Body of pancreas (tissue), 4 donors: Measurements from ENCODE around the gene TEAD1. TPM values are rescaled to one million over a fixed set of nuclear protein-coding genes. Genes with fewer than 3 reads are reported as not detected.

ENCODE experiments used
- ATAC-seq: fragments of 150-250 bp; one replicate; pipeline ENCODE4 v1.9.1; 2016
- DNase-seq, 4 donors: peaks; one replicate each; pipeline ENCODE4 v3.0.0-alpha.2; 2019
- H3K27ac ChIP-seq, 4 donors: fragments of 200-600 bp; sonication (generic); 1 replicate in 3 of 4; 2 replicates in 1 of 4; pipeline versions ENCODE4 v1.5.1 to v1.6.1; 2016 to 2019; ENCODE audit warnings: mild to moderate bottlenecking in 1 of 4, mixed read lengths in 1 of 4, moderate library complexity in 1 of 4
- H3K27me3 ChIP-seq, 2 donors: fragments of 200-600 bp; sonication (generic); one replicate each; pipeline ENCODE4 v1.6.0; 2016; ENCODE audit warnings: mild to moderate bottlenecking in 1 of 2
- H3K36me3 ChIP-seq, 2 donors: fragments of 200-600 bp; sonication (generic); replicated peaks in 1 of 2; 2 replicates each; pipeline ENCODE4 v1.5.1; 2016; ENCODE audit warnings: low read depth in 2 of 2; ENCODE audit not compliant: insufficient read depth in 1 of 2
- H3K4me1 ChIP-seq: fragments of 200-600 bp; sonication (generic); one replicate; pipeline ENCODE4 v1.6.0; 2016
- H3K4me3 ChIP-seq, 2 donors: fragments of 200-600 bp; sonication (generic); 1 replicate in 1 of 2; 2 replicates in 1 of 2; pipeline ENCODE4 v1.5.1; 2016 to 2019
- H3K9me3 ChIP-seq, 3 donors: fragments of 200-600 bp; sonication (generic); 1 replicate in 2 of 3; 2 replicates in 1 of 3; pipeline ENCODE4 v1.5.1; 2016
- POLR2A ChIP-seq, 3 donors: fragments of 450-650 bp; IDR thresholded peaks; one replicate each; pipeline ENCODE4 v1.6.1; 2016; ENCODE audit warnings: antibody characterized with exemption in 3 of 3, mild to moderate bottlenecking in 2 of 3
- WGBS, 2 donors: methylation state at CpG; one replicate each; pipeline ENCODE4 v1.1.5; 2017; 5-methylcytosine and 5-hydroxymethylcytosine counted together
- intact Hi-C: fragments of 100-400 bp; cut with DNase I; formaldehyde crosslinking; loops from one replicate; pipeline ENCODE4 v1.15.1; 2023
- total RNA-seq, 2 donors: library from RNA; depleted of rRNA; stranded (reverse); fragments of >200 nt; gene quantifications; one replicate each; pipeline ENCODE4 v1.1.0, GENCODE V29; 2016
- TF ChIP-seq, protein P1 (sequence below), 7 experiments: fragments of 450-650 bp in 4 of 7; fragments of 200-600 bp in 3 of 7; sonication (generic) in 3 of 7; IDR thresholded peaks; one replicate each; pipeline ENCODE4 v1.5.1; 2016 to 2019; ENCODE audit warnings: antibody characterized with exemption in 7 of 7

TEAD1 gene
- total RNA-seq, 2 donors from 2014 or later, result 36.9 to 55.0 TPM

DNA sequence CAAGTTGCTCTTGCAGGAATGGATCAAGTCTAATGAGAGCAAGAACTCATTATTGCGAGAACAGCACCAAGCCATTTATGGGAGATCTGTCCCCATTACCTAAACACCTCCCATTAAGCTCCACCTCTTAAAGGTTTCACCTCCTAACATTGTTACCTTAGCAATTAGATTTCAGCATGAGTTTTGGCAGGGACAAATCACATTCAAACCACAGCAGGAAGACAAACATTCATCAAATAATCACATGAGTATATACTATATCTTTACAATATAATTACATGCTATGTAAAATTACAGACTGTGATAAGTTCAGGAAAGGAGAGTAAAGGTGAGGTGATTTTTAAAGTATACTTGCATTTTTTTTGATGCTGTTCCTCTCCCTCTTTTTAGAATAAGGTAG is 6.6 kb upstream of the TEAD1 start:
- Histone ChIP-seq H3K4me3 (no peak overlapping the region), H3K36me3 (no peaks in the 10 kb centered on the region), H3K27me3 (no peaks in the 10 kb centered on the region), H3K27ac (no peak overlapping the region), H3K4me1 (no peaks in the 10 kb centered on the region), H3K9me3 (no peaks in the 10 kb centered on the region)
- no peak for ATAC-seq
- intact Hi-C loops, result no loop called here
- no peak for DNase-seq
- 89 to 95% methylated on average over 1 of the region's 1 CpG for WGBS, 2 donors
- TF ChIP-seq, protein P1, sequence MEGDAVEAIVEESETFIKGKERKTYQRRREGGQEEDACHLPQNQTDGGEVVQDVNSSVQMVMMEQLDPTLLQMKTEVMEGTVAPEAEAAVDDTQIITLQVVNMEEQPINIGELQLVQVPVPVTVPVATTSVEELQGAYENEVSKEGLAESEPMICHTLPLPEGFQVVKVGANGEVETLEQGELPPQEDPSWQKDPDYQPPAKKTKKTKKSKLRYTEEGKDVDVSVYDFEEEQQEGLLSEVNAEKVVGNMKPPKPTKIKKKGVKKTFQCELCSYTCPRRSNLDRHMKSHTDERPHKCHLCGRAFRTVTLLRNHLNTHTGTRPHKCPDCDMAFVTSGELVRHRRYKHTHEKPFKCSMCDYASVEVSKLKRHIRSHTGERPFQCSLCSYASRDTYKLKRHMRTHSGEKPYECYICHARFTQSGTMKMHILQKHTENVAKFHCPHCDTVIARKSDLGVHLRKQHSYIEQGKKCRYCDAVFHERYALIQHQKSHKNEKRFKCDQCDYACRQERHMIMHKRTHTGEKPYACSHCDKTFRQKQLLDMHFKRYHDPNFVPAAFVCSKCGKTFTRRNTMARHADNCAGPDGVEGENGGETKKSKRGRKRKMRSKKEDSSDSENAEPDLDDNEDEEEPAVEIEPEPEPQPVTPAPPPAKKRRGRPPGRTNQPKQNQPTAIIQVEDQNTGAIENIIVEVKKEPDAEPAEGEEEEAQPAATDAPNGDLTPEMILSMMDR (IDR thresholded peaks at IDR 0.05), result no peak
- TF ChIP-seq POLR2A (IDR thresholded peaks at IDR 0.05), result no peak

DNA sequence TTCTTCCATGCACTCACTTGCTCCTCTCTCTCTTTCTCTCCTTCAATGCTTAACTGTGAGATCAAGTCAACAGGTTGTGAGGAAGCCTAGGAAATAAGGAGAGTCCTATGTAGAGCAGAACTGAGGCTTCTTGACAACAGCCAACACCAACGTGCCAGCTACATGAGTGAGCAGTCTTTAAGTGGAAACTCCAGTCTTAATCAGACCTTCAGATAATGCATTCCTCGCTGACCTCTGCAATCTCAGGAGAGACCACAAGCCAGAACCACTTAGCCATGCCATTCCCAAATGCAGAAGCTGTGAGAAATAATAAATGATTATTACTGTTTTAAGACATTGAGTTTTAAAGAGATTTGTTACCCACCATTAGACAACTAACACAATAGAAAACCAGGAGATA is 6.1 kb upstream of the TEAD1 start:
- no peaks in the 10 kb centered on the region for H3K9me3 ChIP-seq
- H3K36me3 ChIP-seq, result no peaks in the 10 kb centered on the region
- DNase-seq (no peak), ATAC-seq (no peak)
- H3K4me1 ChIP-seq, result peaks cover under 1% of the 10 kb centered on the region
- no peak overlapping the region for H3K27ac ChIP-seq
- intact Hi-C loops, result no loop called here
- no peak overlapping the region for H3K4me3 ChIP-seq
- WGBS, 2 donors, result 65 to 66% methylated on average over 2 of the region's 2 CpGs
- no peaks in the 10 kb centered on the region for H3K27me3 ChIP-seq
- TF ChIP-seq, protein P1 (IDR thresholded peaks at IDR 0.05), result no peak
- TF ChIP-seq POLR2A (IDR thresholded peaks at IDR 0.05), result no peak

DNA sequence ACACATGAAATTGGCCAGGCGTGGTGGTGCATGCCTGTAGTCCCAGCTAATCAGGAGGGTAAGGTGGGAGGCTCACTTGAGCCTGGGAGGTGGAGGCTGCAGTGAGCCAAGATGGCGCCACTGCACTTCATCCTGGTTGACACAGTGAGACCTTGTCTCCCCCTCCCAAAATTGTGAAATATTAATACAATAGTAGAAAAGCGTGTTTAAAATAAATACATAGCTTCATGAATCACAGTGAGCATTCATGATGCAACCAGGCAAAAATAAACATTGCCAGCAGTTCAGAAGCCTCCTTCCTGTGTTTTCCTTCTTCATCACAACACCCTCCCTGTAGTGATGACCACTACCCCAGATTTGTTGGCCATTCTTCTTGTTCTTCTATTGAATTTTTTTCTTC is 4.3 kb upstream of the TEAD1 start:
- no peak for ATAC-seq
- intact Hi-C loops, result no loop called here
- no peaks in the 10 kb centered on the region for H3K27me3 ChIP-seq
- peaks cover 5% of the 10 kb centered on the region for H3K4me1 ChIP-seq
- no peak overlapping the region for H3K4me3 ChIP-seq
- WGBS, 2 donors, result 93 to 96% methylated on average over 3 of the region's 3 CpGs
- no peak for DNase-seq
- no peaks in the 10 kb centered on the region for H3K9me3 ChIP-seq
- no peaks in the 10 kb centered on the region for H3K36me3 ChIP-seq
- TF ChIP-seq POLR2A (IDR thresholded peaks at IDR 0.05), result no peak
- TF ChIP-seq, protein P1 (IDR thresholded peaks at IDR 0.05), result no peak
- no peak overlapping the region for H3K27ac ChIP-seq

DNA sequence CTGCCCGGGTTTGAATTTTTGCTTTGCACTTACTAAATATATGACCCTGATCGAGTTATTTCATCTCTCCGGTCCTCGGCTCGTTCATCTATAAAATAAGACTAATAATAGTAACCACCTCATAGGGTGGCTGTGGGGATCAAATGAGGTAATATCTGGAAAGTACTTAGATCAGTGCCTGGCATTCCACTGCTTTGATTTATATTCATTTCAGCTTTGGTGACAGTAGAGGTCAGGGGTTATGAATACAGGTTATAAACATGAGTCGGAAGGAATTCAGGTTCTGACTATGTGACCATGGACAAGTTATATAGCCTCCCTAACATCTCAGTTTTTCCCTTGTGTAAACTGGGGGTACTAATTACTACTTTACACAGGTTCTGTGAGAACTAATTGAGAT is 2.9 kb upstream of the TEAD1 start:
- H3K4me3 ChIP-seq, result no peak overlapping the region
- DNase-seq, result no peak
- H3K9me3 ChIP-seq, result no peaks in the 10 kb centered on the region
- no peak for TF ChIP-seq POLR2A (IDR thresholded peaks at IDR 0.05)
- TF ChIP-seq, protein P1 (IDR thresholded peaks at IDR 0.05), result no peak
- H3K27me3 ChIP-seq, result no peaks in the 10 kb centered on the region
- 80 to 82% methylated on average over 6 of the region's 6 CpGs for WGBS, 2 donors
- no peak for ATAC-seq
- intact Hi-C loops, result no loop called here
- H3K4me1 ChIP-seq, result peaks cover 13% of the 10 kb centered on the region
- H3K27ac ChIP-seq, result no peak overlapping the region
- no peaks in the 10 kb centered on the region for H3K36me3 ChIP-seq

DNA sequence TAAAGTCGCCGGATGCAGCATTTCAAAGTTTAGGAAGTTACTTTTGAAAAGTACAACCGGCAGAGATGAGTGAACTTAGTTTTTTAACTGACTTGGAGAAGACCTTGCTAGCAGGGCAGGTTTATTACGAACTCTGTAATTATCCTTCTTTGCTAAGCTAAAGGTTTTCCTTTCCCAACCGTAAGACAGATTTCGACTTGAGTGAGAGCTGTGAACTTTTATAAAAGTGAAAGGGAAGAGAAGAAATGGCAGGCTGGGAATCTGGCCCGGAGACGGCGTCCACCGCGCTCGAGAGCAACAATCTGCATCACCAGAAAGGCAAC is 659 bp upstream of the TEAD1 start:
- Histone ChIP-seq H3K36me3 (no peaks in the 10 kb centered on the region), H3K27me3 (no peaks in the 10 kb centered on the region), H3K9me3 (no peaks in the 10 kb centered on the region), H3K27ac (peak overlapping the region; percentile 79 to 97 (median 95)), H3K4me1 (peaks cover 23% of the 10 kb centered on the region), H3K4me3 (peak overlapping the region; percentile 46 to 58)
- intact Hi-C loops, result no loop called here
- TF ChIP-seq, protein P1 (IDR thresholded peaks at IDR 0.05), result peak in 1 of 7 experiments; percentile 2
- TF ChIP-seq POLR2A (IDR thresholded peaks at IDR 0.05), result no peak
- DNase-seq (no peak), ATAC-seq (no peak)
- WGBS, 2 donors, result 1 to 4% methylated on average over 12 of the region's 12 CpGs
